GM12874 (cell line): ENCODE data around the gene PNLIPRP2.

ENCODE experiments used
- TF ChIP-seq, protein P1 (sequence below): IDR thresholded peaks from 2 replicates; pipeline ENCODE4 v1.5.1; 2011; ENCODE audit warnings: low read depth, mild to moderate bottlenecking, control low read depth, low read length, moderate library complexity; ENCODE audit not compliant: insufficient read depth

The PNLIPRP2 gene

DNA sequence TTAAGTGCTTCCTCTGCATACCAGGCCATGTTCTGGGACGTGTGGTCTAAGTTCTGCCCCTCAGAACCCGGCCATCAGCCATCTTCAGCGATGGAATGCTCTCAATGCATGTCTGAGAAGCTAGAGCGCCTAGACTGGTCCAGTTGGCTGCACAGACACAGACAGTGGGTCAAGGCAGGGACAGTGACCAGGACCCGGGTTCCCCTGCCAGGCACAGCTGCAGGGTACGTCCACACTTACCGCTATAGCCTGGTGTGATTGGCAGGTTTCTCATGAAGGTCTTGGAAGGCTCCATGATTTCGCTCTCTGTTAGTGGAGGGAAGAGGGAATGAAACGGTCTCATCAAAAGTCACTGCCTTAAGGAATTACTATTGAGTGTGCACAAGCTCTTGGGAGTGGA, 47.3 kb downstream of the PNLIPRP2 start:
- TF ChIP-seq, protein P1, sequence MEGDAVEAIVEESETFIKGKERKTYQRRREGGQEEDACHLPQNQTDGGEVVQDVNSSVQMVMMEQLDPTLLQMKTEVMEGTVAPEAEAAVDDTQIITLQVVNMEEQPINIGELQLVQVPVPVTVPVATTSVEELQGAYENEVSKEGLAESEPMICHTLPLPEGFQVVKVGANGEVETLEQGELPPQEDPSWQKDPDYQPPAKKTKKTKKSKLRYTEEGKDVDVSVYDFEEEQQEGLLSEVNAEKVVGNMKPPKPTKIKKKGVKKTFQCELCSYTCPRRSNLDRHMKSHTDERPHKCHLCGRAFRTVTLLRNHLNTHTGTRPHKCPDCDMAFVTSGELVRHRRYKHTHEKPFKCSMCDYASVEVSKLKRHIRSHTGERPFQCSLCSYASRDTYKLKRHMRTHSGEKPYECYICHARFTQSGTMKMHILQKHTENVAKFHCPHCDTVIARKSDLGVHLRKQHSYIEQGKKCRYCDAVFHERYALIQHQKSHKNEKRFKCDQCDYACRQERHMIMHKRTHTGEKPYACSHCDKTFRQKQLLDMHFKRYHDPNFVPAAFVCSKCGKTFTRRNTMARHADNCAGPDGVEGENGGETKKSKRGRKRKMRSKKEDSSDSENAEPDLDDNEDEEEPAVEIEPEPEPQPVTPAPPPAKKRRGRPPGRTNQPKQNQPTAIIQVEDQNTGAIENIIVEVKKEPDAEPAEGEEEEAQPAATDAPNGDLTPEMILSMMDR: no peak

DNA sequence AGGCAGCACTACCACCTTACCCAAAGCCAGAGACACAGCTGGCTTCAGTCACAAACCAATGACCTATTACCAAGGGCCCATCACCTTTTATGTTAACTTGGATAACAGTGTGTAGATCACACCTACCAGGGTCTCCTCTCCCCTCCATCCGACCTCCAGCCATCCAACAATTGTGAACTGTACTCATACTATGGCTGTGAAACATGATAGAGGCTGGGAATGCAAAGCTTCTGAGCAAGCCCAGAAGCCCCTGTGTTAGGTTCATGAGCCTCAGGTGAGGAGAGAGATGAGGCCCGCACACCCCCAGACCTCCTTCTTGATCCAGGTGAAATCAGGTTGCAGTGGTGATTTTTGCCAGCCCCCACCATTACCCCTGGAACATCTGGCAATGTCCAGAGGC, 47.7 kb downstream of the PNLIPRP2 start:
- TF ChIP-seq, protein P1: no peak

DNA sequence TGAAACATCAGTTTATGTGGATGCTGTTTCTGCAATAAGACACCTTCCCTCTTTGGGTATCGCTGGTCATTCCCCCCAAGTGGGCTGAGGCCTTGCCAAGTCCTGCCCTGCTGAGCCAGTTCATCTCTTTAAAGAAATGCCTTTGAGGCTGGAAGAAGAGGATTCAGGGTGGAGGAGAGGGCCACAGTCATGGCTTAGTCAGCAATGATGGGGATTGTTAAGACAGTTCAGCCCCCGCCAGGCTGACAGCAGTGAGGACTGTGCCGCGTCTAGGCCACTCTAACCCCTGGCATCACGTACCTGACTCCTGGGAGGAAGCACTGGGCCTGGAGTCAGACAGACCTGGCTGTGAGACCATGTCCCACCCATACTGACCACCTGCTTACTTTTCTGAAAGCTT, 48.3 kb downstream of the PNLIPRP2 start:
- TF ChIP-seq, protein P1: no peak

DNA sequence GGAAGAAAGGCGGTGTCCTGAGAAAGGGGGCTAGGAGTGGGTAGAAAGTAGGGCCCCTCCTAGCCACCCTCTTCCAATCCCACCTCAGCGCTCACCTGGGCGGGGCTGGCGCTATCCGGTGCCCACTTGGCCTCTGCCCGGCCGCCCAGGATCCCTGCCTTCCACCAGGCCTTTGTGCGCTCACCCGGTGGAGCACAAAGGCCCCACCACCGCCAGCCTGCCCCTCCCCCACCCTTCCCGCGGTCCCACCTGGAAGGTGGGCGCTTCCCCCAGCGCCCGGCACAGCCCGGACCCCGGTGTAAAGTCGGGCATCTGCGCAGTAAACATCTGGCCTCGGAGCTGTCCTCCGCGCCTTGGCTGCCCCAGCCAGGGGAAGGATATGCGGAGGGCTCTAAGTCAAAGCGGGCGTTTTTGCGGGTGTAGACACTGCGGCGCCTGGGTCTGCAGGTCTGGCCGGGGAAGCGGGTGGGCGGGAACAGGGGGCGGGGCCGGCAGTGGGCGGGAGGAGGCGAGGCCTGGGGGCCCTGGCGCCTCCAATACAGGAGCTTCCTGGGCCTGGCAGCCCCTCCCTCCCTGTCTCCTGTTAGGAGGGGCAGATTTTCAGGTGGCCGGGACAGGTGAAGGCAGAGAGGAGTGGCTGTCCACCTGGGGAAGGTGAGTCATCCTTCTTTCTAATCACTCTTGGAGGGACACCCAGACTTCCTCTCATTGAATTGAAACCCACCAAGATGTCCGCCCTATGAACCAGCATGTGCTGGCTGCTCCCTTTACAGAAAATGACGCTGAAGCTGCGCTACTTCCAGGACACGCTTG, 49.3 kb downstream of the PNLIPRP2 start:
- TF ChIP-seq, protein P1: no peak

- TF ChIP-seq, protein P1: no peak
Observed at GRCh38 chr10:116670706-116671105, 50.0 kb downstream of the PNLIPRP2 start.

DNA sequence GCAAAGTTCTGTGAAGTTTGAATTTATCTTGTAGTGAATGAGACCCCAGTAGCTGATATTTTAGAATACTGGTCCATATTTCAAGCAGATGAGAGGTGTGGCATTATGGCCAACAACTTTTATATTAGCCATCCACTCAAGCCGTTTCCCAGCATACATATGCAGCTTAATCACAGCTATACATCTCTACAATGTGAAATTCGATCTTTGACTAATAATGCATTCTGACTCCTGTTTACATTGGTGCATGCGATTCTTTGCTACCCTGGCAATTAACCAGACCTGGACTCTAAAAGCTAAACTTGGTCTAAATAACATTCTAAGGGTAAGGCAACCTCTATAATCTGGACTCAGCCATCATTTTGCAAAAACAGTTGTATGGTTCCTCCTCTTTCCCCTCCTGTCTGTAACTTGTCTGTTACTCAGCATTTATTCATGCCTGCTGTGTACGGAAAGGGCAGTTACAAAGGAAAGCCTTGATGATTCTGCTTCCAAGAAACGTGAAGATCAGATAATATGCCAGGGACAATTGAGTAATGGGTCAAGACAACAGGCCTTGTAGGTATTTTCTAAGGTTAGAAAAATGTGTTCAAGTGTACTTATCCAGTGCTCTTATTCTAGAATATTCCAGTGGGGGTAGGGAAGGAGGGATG, 50.6 kb downstream of the PNLIPRP2 start:
- TF ChIP-seq, protein P1: no peak

DNA sequence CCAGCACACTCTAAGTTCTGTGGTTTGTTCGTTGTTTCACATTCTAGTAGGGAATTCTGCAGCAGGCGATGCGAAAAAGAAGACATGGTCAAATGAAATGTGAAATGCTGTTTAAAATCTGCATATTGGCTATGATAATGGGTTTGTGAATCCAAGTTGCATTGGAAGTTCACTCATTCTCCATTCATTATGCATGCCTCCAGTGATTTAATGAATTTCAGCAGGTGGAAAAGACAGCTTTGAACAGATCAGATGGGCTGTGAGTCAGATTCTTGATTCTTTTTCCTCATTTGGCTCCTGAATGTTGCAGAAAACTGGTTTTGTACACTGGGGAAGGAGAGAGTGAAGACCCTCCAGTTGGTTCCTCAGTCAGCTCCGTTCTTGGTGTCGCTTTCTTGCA, 52.1 kb downstream of the PNLIPRP2 start:
- TF ChIP-seq, protein P1: no peak
